Measurements from ENCODE around the gene ARHGAP19.

ARHGAP19 gene

DNA sequence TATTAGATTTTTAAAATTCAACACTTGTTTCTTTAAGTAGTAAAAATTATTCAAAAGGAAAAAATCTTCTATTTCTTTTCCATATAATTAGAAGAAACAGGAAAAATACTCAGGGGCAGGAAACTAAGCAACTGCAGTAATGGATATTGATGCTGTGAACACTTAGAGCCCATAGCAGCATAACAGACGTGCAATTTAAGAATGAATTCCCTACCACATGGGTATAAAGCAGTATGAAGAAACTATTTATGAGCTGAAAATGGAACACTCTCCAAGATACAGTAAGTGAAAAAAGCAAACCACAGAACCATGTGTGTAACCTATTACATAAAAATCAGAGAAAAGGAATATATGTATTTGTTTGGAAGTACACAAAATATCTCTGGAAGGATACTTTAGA is 30.8 kb downstream of the ARHGAP19 start:
- DNase-seq (ENCODE audit: low spot score) = no peak
- TF ChIP-seq, protein P1, sequence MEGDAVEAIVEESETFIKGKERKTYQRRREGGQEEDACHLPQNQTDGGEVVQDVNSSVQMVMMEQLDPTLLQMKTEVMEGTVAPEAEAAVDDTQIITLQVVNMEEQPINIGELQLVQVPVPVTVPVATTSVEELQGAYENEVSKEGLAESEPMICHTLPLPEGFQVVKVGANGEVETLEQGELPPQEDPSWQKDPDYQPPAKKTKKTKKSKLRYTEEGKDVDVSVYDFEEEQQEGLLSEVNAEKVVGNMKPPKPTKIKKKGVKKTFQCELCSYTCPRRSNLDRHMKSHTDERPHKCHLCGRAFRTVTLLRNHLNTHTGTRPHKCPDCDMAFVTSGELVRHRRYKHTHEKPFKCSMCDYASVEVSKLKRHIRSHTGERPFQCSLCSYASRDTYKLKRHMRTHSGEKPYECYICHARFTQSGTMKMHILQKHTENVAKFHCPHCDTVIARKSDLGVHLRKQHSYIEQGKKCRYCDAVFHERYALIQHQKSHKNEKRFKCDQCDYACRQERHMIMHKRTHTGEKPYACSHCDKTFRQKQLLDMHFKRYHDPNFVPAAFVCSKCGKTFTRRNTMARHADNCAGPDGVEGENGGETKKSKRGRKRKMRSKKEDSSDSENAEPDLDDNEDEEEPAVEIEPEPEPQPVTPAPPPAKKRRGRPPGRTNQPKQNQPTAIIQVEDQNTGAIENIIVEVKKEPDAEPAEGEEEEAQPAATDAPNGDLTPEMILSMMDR (IDR thresholded peaks at IDR 0.05; ENCODE audit: extremely low read depth, missing control alignments) = no peak

- no peak for DNase-seq (ENCODE audit: low spot score)
- TF ChIP-seq, protein P1 (IDR thresholded peaks at IDR 0.05; ENCODE audit: extremely low read depth, missing control alignments) = no peak
Observed at GRCh38 chr10:97261183-97261582, 31.3 kb downstream of the ARHGAP19 start.

DNA sequence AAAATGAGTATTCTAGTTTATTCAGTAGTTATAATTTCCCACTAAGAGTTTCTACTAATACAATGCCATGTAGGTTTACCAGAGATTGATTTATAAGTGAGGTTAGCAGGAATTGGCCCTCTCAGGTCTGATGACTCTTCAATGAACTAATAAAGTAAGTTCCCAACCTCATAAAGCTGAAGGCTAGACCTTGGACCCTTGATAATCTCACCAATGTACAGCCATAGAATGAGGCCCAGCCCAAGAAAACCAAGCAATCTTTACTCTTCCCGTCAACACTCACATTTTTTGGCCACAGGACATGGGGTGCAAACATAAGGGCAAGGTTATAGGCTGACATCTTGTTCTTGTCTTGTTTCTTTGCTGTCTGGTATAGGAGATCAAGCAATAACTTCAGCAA is 33.3 kb downstream of the ARHGAP19 start:
- no peak for DNase-seq (ENCODE audit: low spot score)

GRCh38 chr10:97256356-97256755 is 36.1 kb downstream of the ARHGAP19 start:
- no peak for DNase-seq (ENCODE audit: low spot score)
- TF ChIP-seq, protein P1 (IDR thresholded peaks at IDR 0.05; ENCODE audit: extremely low read depth, missing control alignments) = no peak

More for the DNA sequence above, 33.3 kb downstream of the ARHGAP19 start:
- TF ChIP-seq, protein P1 (IDR thresholded peaks at IDR 0.05; ENCODE audit: extremely low read depth, missing control alignments) = no peak

- DNase-seq (ENCODE audit: low spot score) = no peak
- TF ChIP-seq, protein P1 (IDR thresholded peaks at IDR 0.05; ENCODE audit: extremely low read depth, missing control alignments) = no peak
Observed at GRCh38 chr10:97255512-97256293, 36.7 kb downstream of the ARHGAP19 start.

GRCh38 chr10:97254694-97255093 is 37.7 kb downstream of the ARHGAP19 start:
- no peak for DNase-seq (ENCODE audit: low spot score)
- TF ChIP-seq, protein P1 (IDR thresholded peaks at IDR 0.05; ENCODE audit: extremely low read depth, missing control alignments) = no peak

- DNase-seq (ENCODE audit: low spot score) = no peak
- TF ChIP-seq, protein P1 (IDR thresholded peaks at IDR 0.05; ENCODE audit: extremely low read depth, missing control alignments) = no peak
Observed at GRCh38 chr10:97250952-97251351, 41.5 kb downstream of the ARHGAP19 start.
